IMR-90 (cell line): ENCODE data around the gene ZFP92. TPM values are rescaled to one million over a fixed set of nuclear protein-coding genes. Genes with fewer than 3 reads are reported as not detected.

Experiments used
- ATAC-seq: fragments of 200-7000 bp; cut with Tn5 transposase; 2 replicates; pipeline ENCODE4 v1.9.1; 2020; ENCODE audit warnings: low read depth, mild to moderate bottlenecking, moderate library complexity
- BruUV-seq: library from RNA; stranded (reverse); fragments of 400-500 nt; replicated peaks from 2 replicates; lab custom pipeline; 2021; lab: Mats Ljungman, UMichigan
- CTCF ChIA-PET: fragments of 300-600 bp; formaldehyde crosslinking; extraction: SDS; loops from one replicate; lab custom pipeline; 2021; ENCODE audit warnings: antibody characterized with exemption; lab: Yijun Ruan, JAX
- POLR2A ChIA-PET: fragments of 300-600 bp; sonication (Branson Sonifier 250); formaldehyde crosslinking; loops from one replicate; lab custom pipeline; 2022; ENCODE audit warnings: antibody characterized with exemption; ENCODE audit not compliant: unreplicated experiment; lab: Charles Lee
- DNase-seq: peaks from one replicate; pipeline ENCODE4 v3.0.0; 2013
- H2AFZ ChIP-seq: replicated peaks from 2 replicates; pipeline ENCODE3; 2013; ENCODE audit warnings: low read length, mild to moderate bottlenecking; ENCODE audit not compliant: poor library complexity
- H2AK5ac ChIP-seq: 2 replicates; pipeline ENCODE4 v1.6.1; 2013; ENCODE audit warnings: low read depth, low read length, inconsistent platforms
- H2AK9ac ChIP-seq: replicated peaks from 2 replicates; pipeline ENCODE3; 2013; ENCODE audit warnings: mild to moderate bottlenecking, low read depth, low read length, moderate library complexity; ENCODE audit not compliant: poor library complexity
- H2BK120ac ChIP-seq: 2 replicates; pipeline ENCODE4 v1.6.1; 2013; ENCODE audit warnings: low read depth, low read length, inconsistent platforms
- H2BK15ac ChIP-seq: 3 replicates; pipeline ENCODE4 v1.6.1; 2013; ENCODE audit warnings: low read depth, low read length, inconsistent platforms
- H2BK20ac ChIP-seq: 2 replicates; pipeline ENCODE4 v1.6.1; 2013; ENCODE audit warnings: low read depth, mild to moderate bottlenecking, inconsistent platforms, low read length, moderate library complexity
- H2BK5ac ChIP-seq: 2 replicates; pipeline ENCODE4 v1.6.1; 2013; ENCODE audit warnings: mild to moderate bottlenecking, low read depth, low read length, inconsistent platforms; ENCODE audit not compliant: poor library complexity, severe bottlenecking
- H3K14ac ChIP-seq: replicated peaks from 2 replicates; pipeline ENCODE4 v1.6.1; 2013; ENCODE audit warnings: low read depth, low read length, inconsistent platforms
- H3K18ac ChIP-seq: 2 replicates; pipeline ENCODE4 v1.6.1; 2013; ENCODE audit warnings: low read depth, low read length, control low read depth
- H3K23ac ChIP-seq: 2 replicates; pipeline ENCODE4 v1.6.1; 2013; ENCODE audit warnings: low read depth, low read length, inconsistent platforms
- H3K27ac ChIP-seq: 2 replicates; pipeline ENCODE4 v1.5.1; 2013; ENCODE audit warnings: mild to moderate bottlenecking, control low read depth, low read length; ENCODE audit not compliant: insufficient read depth
- H3K27me3 ChIP-seq: 2 replicates; pipeline ENCODE4 v1.6.1; 2013; ENCODE audit warnings: low read length; ENCODE audit not compliant: control insufficient read depth, insufficient read depth
- H3K36me3 ChIP-seq: 2 replicates; pipeline ENCODE4 v1.6.1; 2013; ENCODE audit warnings: low read length, mixed read lengths; ENCODE audit not compliant: control insufficient read depth, insufficient read depth
- H3K4ac ChIP-seq: 2 replicates; pipeline ENCODE4 v1.6.1; 2013; ENCODE audit warnings: low read depth, low read length, inconsistent platforms
- H3K4me1 ChIP-seq: 2 replicates; pipeline ENCODE4 v1.6.1; 2013; ENCODE audit warnings: low read length, mixed read lengths; ENCODE audit not compliant: control insufficient read depth, insufficient read depth
- H3K4me2 ChIP-seq: 2 replicates; pipeline ENCODE4 v1.6.1; 2013; ENCODE audit warnings: low read depth, mild to moderate bottlenecking, control low read depth, low read length, moderate library complexity
- H3K4me3 ChIP-seq: 2 replicates; pipeline ENCODE4 v1.5.1; 2013; ENCODE audit warnings: low read depth, mild to moderate bottlenecking, control low read depth, low read length, moderate library complexity; ENCODE audit not compliant: insufficient read depth
- H3K56ac ChIP-seq: 2 replicates; pipeline ENCODE4 v1.6.1; 2013; ENCODE audit warnings: low read length, inconsistent platforms; ENCODE audit not compliant: insufficient read depth; ENCODE audit errors: extremely low read depth
- H3K79me1 ChIP-seq, 2 experiments: 2 replicates each; pipeline ENCODE4 v1.6.1; 2013; ENCODE audit warnings: low read length in 2 of 2, inconsistent platforms in 1 of 2, low read depth in 1 of 2
- H3K9ac ChIP-seq: 2 replicates; pipeline ENCODE4 v1.6.1; 2013; ENCODE audit warnings: low read depth, low read length, control low read depth
- H3K9me1 ChIP-seq: 2 replicates; pipeline ENCODE4 v1.6.1; 2013; ENCODE audit warnings: low read length, inconsistent platforms; ENCODE audit not compliant: insufficient read depth
- H3K9me3 ChIP-seq: 2 replicates; pipeline ENCODE4 v1.6.1; 2013; ENCODE audit warnings: low read length; ENCODE audit not compliant: control insufficient read depth, insufficient read depth
- H4K20me1 ChIP-seq: 2 replicates; pipeline ENCODE4 v1.6.1; 2013; ENCODE audit warnings: low read length, inconsistent platforms; ENCODE audit not compliant: insufficient read depth
- H4K5ac ChIP-seq: 2 replicates; pipeline ENCODE4 v1.6.1; 2013; ENCODE audit warnings: mild to moderate bottlenecking, low read depth, low read length, control low read depth
- H4K8ac ChIP-seq, 2 experiments: 2 replicates each; pipeline ENCODE4 v1.6.1; 2013; ENCODE audit warnings: low read depth in 2 of 2, low read length in 2 of 2, control low read depth in 1 of 2, inconsistent platforms in 1 of 2
- H4K91ac ChIP-seq: 2 replicates; pipeline ENCODE4 v1.6.1; 2013; ENCODE audit warnings: low read depth, low read length, inconsistent platforms; ENCODE audit not compliant: insufficient read depth
- MAZ ChIP-seq: IDR thresholded peaks from 2 replicates; pipeline ENCODE4 v1.6.1; 2012; ENCODE audit warnings: low read depth, mild to moderate bottlenecking, low read length, improper control_type of control experiment, moderate library complexity, borderline replicate concordance
- RFX5 ChIP-seq: IDR thresholded peaks from 2 replicates; pipeline ENCODE4 v1.8.0; 2012; ENCODE audit warnings: low read depth, mild to moderate bottlenecking, low read length, moderate library complexity
- WGBS, 2 experiments: methylation state at CpG; one replicate each; pipeline versions ENCODE4 v1.1.5 to v1.1.7; 2013; ENCODE audit warnings: missing lambda C conversion rate in 2 of 2; ENCODE audit not compliant: insufficient read length in 1 of 2; ENCODE audit errors: extremely low coverage in 2 of 2; 5-methylcytosine and 5-hydroxymethylcytosine counted together
- dilution Hi-C: fragments of 300-500 bp; cut with HindIII; formaldehyde crosslinking; loops from one replicate; pipeline ENCODE4 v1.14.3; 2018; ENCODE audit warnings: low sequenced_read_pairs; ENCODE audit not compliant: unreplicated experiment
- in situ Hi-C: fragments of 300-500 bp; cut with MboI; formaldehyde crosslinking; loops from 3 replicates; pipeline ENCODE4 v1.14.3; 2019; ENCODE audit warnings: low sequenced_read_pairs, inconsistent platforms, mixed read lengths
- intact Hi-C: fragments of 100-400 bp; cut with micrococcal nuclease; formaldehyde crosslinking; loops from 2 replicates; pipeline ENCODE4 v1.10.0; 2022
- polyA plus RNA-seq, 3 experiments: library from polyadenylated mRNA; depleted of rRNA; stranded (reverse); fragments of >200 nt; gene quantifications; 2 replicates each; pipeline ENCODE4 v1.2.3, GENCODE V29; 2012; ENCODE audit warnings: low replicate concordance in 1 of 3
- total RNA-seq: library from RNA; depleted of rRNA; stranded (reverse); fragments of >200 nt; gene quantifications from 2 replicates; pipeline ENCODE4 v1.2.3, GENCODE V29; 2012

The ZFP92 gene
- total and polyA plus RNA-seq, 2 of the 4 experiments (the other 2 are of a cell fraction) = under 0.01 to 0.03 TPM

GRCh38 chrX:153413731-153414130 is 2.5 kb downstream of the ZFP92 start:
- Histone ChIP-seq H3K79me1 (no peaks in the 10 kb centered on the region), H4K20me1 (no peaks in the 10 kb centered on the region), H3K4me2 (no peak overlapping the region), H2BK120ac (no peak overlapping the region), H4K91ac (no peak overlapping the region), H2BK20ac (no peak overlapping the region), H3K9me1 (no peaks in the 10 kb centered on the region), H3K14ac (no peak overlapping the region), H3K56ac (no peak overlapping the region), H2BK5ac (no peak overlapping the region), H3K9me3 (peaks cover 4% of the 10 kb centered on the region; the same call in 1 of the 2 replicates), H3K27me3 (peaks cover 15% of the 10 kb centered on the region), H3K9ac (no peak overlapping the region), H2BK15ac (no peak overlapping the region), H3K4ac (no peak overlapping the region), H3K4me1 (no peaks in the 10 kb centered on the region), H2AFZ (no peak overlapping the region), H3K36me3 (no peaks in the 10 kb centered on the region), H4K5ac (no peak overlapping the region), H3K18ac (no peak overlapping the region), H3K23ac (no peak overlapping the region), H2AK9ac (no peak overlapping the region), H4K8ac (no peak overlapping the region), H3K27ac (no peak overlapping the region), H3K4me3 (no peak overlapping the region), H2AK5ac (no peak overlapping the region)
- in situ Hi-C loops (loop anchor here (25.0 kb wide), 1 partner anchor 226 kb away; the partner anchor contains the start of gene MAGEA1), dilution Hi-C loops (no loop called here), intact Hi-C loops (no loop called here)
- WGBS, 2 experiments = no CpG with 5 or more reads among the region's 11 CpGs
- ChIA-PET CTCF (no interaction called here), POLR2A (no interaction called here)
- ATAC-seq (no peak), DNase-seq (no peak)
- BruUV-seq = no TSS peak
- TF ChIP-seq RFX5 (no peak), MAZ (no peak)
